Muscle layer of duodenum (tissue), 2 donors: ENCODE measurements around the gene MORN1.

Source experiments
- H3K27ac ChIP-seq: one replicate; pipeline ENCODE4 v1.7.0; 2013; ENCODE audit warnings: mild to moderate bottlenecking, low read length
- H3K27me3 ChIP-seq: one replicate; pipeline ENCODE4 v1.7.0; 2013; ENCODE audit warnings: low read depth, mild to moderate bottlenecking, control low read depth, low read length
- H3K36me3 ChIP-seq, 2 donors: one replicate each; pipeline ENCODE4 v1.7.0; 2013; ENCODE audit warnings: low read length in 2 of 2, control low read depth in 1 of 2, mild to moderate bottlenecking in 1 of 2; ENCODE audit not compliant: insufficient read depth in 2 of 2, control insufficient read depth in 1 of 2
- H3K4me1 ChIP-seq, 2 donors: one replicate each; pipeline ENCODE4 v1.7.0; 2013; ENCODE audit warnings: low read length in 2 of 2, mild to moderate bottlenecking in 2 of 2, control low read depth in 1 of 2, moderate library complexity in 1 of 2; ENCODE audit not compliant: insufficient read depth in 2 of 2, control insufficient read depth in 1 of 2
- H3K4me3 ChIP-seq, 2 donors: one replicate each; pipeline ENCODE4 v1.7.0; 2013; ENCODE audit warnings: low read length in 2 of 2, low read depth in 1 of 2, mild to moderate bottlenecking in 1 of 2
- H3K9me3 ChIP-seq, 2 donors: one replicate each; pipeline ENCODE4 v1.7.0; 2013; ENCODE audit warnings: low read length in 2 of 2, control low read depth in 1 of 2, mild to moderate bottlenecking in 1 of 2; ENCODE audit not compliant: control insufficient read depth in 1 of 2
- donor health status: healthy.

The MORN1 gene

GRCh38 chr1:2308844-2309243 lies 82.5 kb downstream of the MORN1 start:
- Histone ChIP-seq H3K27me3 (no peaks in the 10 kb centered on the region), H3K36me3 (peaks cover 26 to 46% of the 10 kb centered on the region in 2 donors), H3K27ac (no peak overlapping the region), H3K9me3 (no peaks in the 10 kb centered on the region), H3K4me3 (no peak overlapping the region), H3K4me1 (peaks cover 0 to 61% of the 10 kb centered on the region in 2 donors)

DNA sequence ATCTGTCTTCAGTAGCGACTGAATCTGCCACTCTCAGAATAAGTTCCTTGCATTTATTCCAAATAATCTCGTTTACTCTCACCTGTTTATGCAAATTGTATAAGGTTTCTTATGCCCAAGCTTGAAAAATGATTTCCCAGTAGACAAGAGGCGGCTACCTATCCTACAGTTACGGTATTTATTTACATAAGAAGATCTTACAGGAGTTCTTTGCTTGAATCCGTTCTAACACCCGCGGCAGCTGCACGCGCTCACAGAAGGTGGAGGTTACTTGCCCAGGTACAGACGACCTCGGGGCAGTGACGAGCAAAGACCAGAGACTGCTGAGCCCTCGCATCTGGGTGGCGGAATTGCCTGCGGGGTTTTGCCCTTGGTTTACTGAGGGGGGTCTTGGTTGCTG lies 83.4 kb downstream of the MORN1 start:
- H3K27ac ChIP-seq: no peak overlapping the region
- no peaks in the 10 kb centered on the region for H3K27me3 ChIP-seq
- peaks cover 0 to 53% of the 10 kb centered on the region in 2 donors for H3K4me1 ChIP-seq
- H3K9me3 ChIP-seq: no peaks in the 10 kb centered on the region
- H3K4me3 ChIP-seq: no peak overlapping the region
- peaks cover 26 to 55% of the 10 kb centered on the region in 2 donors for H3K36me3 ChIP-seq

- peaks cover 26 to 56% of the 10 kb centered on the region in 2 donors for H3K36me3 ChIP-seq
Measured at GRCh38 chr1:2307064-2307605, 84.2 kb downstream of the MORN1 start.

DNA sequence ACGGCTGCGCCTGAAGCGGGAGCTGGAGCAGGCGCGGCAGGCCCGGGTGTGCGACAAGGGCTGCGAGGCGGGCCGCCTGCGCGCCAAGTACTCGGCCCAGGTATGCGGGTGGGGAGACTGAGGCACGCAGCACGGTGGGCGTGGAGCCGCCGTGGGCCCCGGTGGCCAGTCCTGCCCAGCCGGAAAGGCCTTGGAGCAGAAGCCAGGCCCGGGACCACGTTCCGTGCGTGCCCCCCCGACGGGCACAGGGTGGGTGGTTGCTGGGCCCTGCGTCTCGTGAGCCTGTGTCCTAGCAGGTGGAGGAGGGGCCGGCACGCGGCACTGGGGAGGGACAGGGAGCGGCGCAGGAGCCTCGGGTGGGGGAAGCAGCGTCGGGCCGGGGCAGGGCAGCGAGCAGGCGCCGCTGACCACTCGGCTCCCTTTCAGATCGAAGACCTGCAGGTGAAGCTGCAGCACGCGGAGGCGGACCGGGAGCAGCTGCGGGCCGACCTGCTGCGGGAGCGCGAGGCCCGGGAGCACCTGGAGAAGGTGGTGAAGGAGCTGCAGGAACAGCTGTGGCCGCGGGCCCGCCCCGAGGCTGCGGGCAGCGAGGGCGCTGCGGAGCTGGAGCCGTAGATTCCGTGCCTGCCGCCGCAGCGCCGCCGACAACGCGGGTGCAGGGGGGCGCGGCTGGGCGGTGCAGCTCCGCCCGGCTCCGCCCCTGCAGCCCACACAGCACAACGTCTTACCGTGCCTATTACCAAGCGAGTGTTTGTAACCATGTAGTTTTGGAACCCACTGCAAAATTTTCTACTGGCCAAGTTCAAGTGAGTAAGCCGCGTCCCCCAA lies 85.0 kb downstream of the MORN1 start:
- no peak overlapping the region for H3K4me3 ChIP-seq
- peaks cover 0 to 47% of the 10 kb centered on the region in 2 donors for H3K4me1 ChIP-seq
- no peaks in the 10 kb centered on the region for H3K27me3 ChIP-seq
- peaks cover 26 to 56% of the 10 kb centered on the region in 2 donors for H3K36me3 ChIP-seq
- no peak overlapping the region for H3K27ac ChIP-seq
- no peaks in the 10 kb centered on the region for H3K9me3 ChIP-seq

More at GRCh38 chr1:2307064-2307605, 84.2 kb downstream of the MORN1 start:
- Histone ChIP-seq H3K27ac (no peak overlapping the region), H3K27me3 (no peaks in the 10 kb centered on the region), H3K4me1 (peaks cover 0 to 50% of the 10 kb centered on the region in 2 donors), H3K4me3 (no peak overlapping the region), H3K9me3 (no peaks in the 10 kb centered on the region)

DNA sequence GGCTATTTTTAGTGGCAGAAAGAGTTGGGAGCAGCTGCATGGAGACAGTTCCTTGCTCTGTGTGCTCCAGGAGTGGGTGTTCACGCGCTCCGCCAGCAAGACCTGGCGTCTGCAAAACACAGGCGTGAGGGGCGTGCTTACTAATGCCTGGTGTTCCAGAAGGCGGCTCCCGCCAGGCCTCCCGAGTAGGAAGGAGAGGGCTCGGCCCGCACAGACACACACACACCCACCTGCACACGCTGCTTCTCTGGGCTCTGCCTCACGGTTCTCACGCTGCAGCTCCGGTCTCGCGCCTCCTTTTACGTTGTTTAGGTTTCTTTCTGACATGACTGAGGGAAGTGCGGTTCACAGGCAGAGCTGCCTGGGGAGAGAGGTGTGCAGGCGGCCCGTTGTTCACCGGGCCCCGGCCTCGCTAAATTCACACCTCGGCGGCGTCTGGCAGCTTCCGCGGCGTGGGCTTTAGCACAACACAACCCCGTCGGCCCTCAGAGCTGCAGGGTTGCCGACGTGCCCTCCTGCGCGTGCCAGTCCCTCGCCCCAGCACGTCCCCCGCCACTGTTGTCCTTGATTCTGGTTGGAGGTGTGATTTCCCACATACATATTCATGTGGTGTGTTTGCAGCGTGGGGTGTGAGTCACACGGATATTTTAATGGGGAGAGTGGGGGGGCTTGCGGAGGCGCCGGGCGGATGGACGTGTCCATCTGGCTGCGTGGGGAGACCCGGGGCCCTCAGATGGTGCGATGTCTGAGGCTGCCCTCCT lies 86.3 kb downstream of the MORN1 start:
- H3K36me3 ChIP-seq: peaks cover 26 to 56% of the 10 kb centered on the region in 2 donors
- H3K27me3 ChIP-seq: no peaks in the 10 kb centered on the region
- H3K9me3 ChIP-seq: no peaks in the 10 kb centered on the region
- no peak overlapping the region for H3K4me3 ChIP-seq
- H3K27ac ChIP-seq: no peak overlapping the region
- peaks cover 0 to 47% of the 10 kb centered on the region in 2 donors for H3K4me1 ChIP-seq

DNA sequence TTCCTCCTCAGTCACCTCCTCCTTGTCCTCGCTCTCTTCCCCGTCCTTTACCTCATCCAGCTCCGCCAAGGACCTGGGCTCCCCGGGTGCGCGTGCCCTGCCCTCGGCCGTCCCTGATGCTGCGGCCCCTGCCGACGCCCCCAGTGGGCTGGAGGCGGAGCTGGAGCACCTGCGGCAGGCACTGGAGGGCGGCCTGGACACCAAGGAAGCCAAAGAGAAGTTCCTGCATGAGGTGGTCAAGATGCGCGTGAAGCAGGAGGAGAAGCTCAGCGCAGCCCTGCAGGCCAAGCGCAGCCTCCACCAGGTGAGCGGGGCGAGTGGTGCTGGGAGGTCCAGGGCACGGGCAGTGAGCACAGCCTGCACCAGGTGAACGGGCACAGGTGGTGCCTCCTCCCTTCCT lies 87.1 kb downstream of the MORN1 start:
- H3K27me3 ChIP-seq: no peaks in the 10 kb centered on the region
- no peak overlapping the region for H3K27ac ChIP-seq

GRCh38 chr1:2303781-2304180 lies 87.6 kb downstream of the MORN1 start:
- Histone ChIP-seq H3K4me1 (peaks cover 10 to 58% of the 10 kb centered on the region in 2 donors), H3K27ac (no peak overlapping the region), H3K27me3 (no peaks in the 10 kb centered on the region), H3K36me3 (peaks cover 26 to 52% of the 10 kb centered on the region in 2 donors), H3K4me3 (no peak overlapping the region), H3K9me3 (no peaks in the 10 kb centered on the region)

More for the DNA sequence above, 87.1 kb downstream of the MORN1 start:
- H3K4me1 ChIP-seq: peaks cover 8 to 53% of the 10 kb centered on the region in 2 donors
- no peak overlapping the region for H3K4me3 ChIP-seq
- H3K36me3 ChIP-seq: peaks cover 26 to 56% of the 10 kb centered on the region in 2 donors
- H3K9me3 ChIP-seq: no peaks in the 10 kb centered on the region

DNA sequence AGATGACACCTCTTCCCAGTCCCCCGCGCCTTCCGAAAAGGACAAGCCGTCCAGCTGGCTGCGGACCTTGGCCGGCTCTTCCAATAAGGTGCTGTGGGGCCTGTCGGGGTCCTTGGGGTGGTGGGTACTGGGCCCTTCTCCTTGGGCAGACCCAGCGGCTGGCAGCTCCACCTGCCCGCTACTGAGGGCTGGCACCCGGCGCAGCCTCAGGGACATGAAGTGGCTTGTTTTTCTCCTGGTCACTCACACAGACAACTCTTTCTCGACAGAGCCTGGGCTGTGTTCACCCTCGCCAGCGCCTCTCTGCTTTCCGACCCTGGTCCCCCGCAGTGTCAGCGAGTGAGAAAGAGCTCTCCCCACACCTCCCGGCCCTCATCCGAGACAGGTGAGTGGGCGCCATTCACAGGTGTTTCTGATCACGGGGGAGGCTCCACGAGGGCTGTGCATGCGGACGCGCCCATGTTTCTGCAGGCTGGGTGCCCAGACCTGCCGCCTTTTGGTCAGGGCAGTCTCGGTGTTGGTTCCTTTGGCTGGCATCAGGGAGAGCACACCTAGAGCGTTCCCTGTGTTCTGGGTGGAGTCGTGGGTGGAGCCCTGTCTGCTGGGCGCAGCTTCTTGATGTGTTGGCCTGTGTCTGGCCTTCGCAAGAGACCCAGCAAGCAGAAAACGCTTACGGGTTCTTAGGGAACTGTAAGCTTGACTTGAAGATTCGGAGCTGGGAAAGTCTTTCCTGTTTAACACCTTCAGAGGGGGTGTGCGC lies 88.2 kb downstream of the MORN1 start:
- H3K27ac ChIP-seq: no peak overlapping the region
- H3K36me3 ChIP-seq: peaks cover 22 to 47% of the 10 kb centered on the region in 2 donors
- no peak overlapping the region for H3K4me3 ChIP-seq
- no peaks in the 10 kb centered on the region for H3K27me3 ChIP-seq
- H3K9me3 ChIP-seq: no peaks in the 10 kb centered on the region
- peaks cover 10 to 64% of the 10 kb centered on the region in 2 donors for H3K4me1 ChIP-seq

DNA sequence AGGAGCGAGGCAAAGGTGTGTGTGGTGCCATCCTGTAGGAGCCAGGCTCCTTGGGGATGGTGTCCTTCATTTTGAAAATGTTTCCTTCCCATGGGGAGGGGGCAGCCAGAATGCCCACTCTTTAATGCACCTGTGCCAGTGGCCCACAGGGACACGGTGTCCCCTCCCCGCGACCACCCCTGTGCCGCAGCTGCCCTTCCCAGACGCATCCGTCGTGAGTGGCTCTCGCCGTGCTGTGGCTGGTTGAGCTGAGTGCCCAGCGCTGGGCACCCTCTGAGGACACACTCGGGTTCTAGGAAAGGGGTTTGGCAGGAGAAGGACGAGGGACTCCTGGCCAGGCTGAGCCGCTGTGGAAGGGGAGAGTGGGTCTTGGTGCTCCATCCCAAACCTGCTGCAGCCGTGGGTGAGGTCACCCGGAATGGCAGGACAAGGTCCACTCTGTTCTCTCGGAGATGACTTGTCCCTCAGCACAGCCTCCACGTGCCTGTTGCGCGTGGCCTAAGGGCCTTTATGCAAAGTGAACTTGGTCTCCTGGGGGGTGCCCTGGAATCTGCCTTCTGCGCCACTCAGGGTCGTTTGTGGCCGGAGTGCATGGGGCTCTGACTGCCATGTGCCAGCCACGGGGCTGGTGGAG lies 88.9 kb downstream of the MORN1 start:
- H3K27ac ChIP-seq: no peak overlapping the region
- H3K9me3 ChIP-seq: no peaks in the 10 kb centered on the region
- H3K27me3 ChIP-seq: no peaks in the 10 kb centered on the region
- H3K4me1 ChIP-seq: peaks cover 10 to 68% of the 10 kb centered on the region in 2 donors
- H3K36me3 ChIP-seq: peaks cover 14 to 39% of the 10 kb centered on the region in 2 donors
- no peak overlapping the region for H3K4me3 ChIP-seq

- H3K36me3 ChIP-seq: peaks cover 12 to 32% of the 10 kb centered on the region in 2 donors
- H3K27ac ChIP-seq: peak overlapping the region; percentile 16
- peaks cover 10 to 68% of the 10 kb centered on the region in 2 donors for H3K4me1 ChIP-seq
- H3K27me3 ChIP-seq: no peaks in the 10 kb centered on the region
- H3K9me3 ChIP-seq: no peaks in the 10 kb centered on the region
- H3K4me3 ChIP-seq: no peak overlapping the region
Measured at GRCh38 chr1:2301607-2302291, 89.6 kb downstream of the MORN1 start.
